Activated CD4-positive, CD25-positive, alpha-beta regulatory T cell treated with anti-CD3 and anti-CD28 coated beads, Interleukin-2, amount 50 U/mL, for 72 hours (primary cell): ENCODE results near the gene MACROD2.

Experiments used
- DNase-seq: peaks from one replicate; pipeline ENCODE4 v3.0.0; 2021

Gene MACROD2

GRCh38 chr20:14838663-14839628 lies 843.6 kb downstream of the MACROD2 start:
- DNase-seq, result no peak

- no peak for DNase-seq
Observed at GRCh38 chr20:14845199-14846160, 850.2 kb downstream of the MACROD2 start.

- no peak for DNase-seq
Observed at GRCh38 chr20:14848806-14849205, 853.5 kb downstream of the MACROD2 start.

- DNase-seq, result no peak
Observed at GRCh38 chr20:14853079-14853478, 857.8 kb downstream of the MACROD2 start.

- DNase-seq, result no peak
Observed at GRCh38 chr20:14855171-14855570, 859.9 kb downstream of the MACROD2 start.

- no peak for DNase-seq
Observed at GRCh38 chr20:14859627-14860026, 864.3 kb downstream of the MACROD2 start.

- DNase-seq, result no peak
Observed at GRCh38 chr20:14860410-14860814, 865.1 kb downstream of the MACROD2 start.

GRCh38 chr20:14861028-14861699 lies 865.8 kb downstream of the MACROD2 start:
- DNase-seq, result no peak

- DNase-seq, result no peak
Observed at GRCh38 chr20:14865169-14865568, 869.9 kb downstream of the MACROD2 start.

GRCh38 chr20:14865731-14866130 lies 870.4 kb downstream of the MACROD2 start:
- DNase-seq, result no peak

- DNase-seq, result no peak
Observed at GRCh38 chr20:14866841-14867514, 871.7 kb downstream of the MACROD2 start.

GRCh38 chr20:14877301-14878028 lies 882.1 kb downstream of the MACROD2 start:
- DNase-seq, result no peak

- no peak for DNase-seq
Observed at GRCh38 chr20:14878676-14879019, 883.3 kb downstream of the MACROD2 start.

GRCh38 chr20:14879020-14879697 lies 883.8 kb downstream of the MACROD2 start:
- DNase-seq, result no peak

GRCh38 chr20:14879839-14880238 lies 884.5 kb downstream of the MACROD2 start:
- no peak for DNase-seq

GRCh38 chr20:14881518-14881917 lies 886.2 kb downstream of the MACROD2 start:
- DNase-seq, result no peak

GRCh38 chr20:14882157-14882556 lies 886.8 kb downstream of the MACROD2 start:
- DNase-seq, result no peak

GRCh38 chr20:14882846-14883245 lies 887.5 kb downstream of the MACROD2 start:
- no peak for DNase-seq

GRCh38 chr20:14883324-14883723 lies 888.0 kb downstream of the MACROD2 start:
- no peak for DNase-seq

GRCh38 chr20:14885661-14886060 lies 890.3 kb downstream of the MACROD2 start:
- no peak for DNase-seq

- DNase-seq, result no peak
Observed at GRCh38 chr20:14888134-14888533, 892.8 kb downstream of the MACROD2 start.
